Measurements from ENCODE around the gene MCF2L2. TPM values are rescaled to one million over a fixed set of nuclear protein-coding genes. Genes with fewer than 3 reads are reported as not detected.
A peak's percentile ranks its signal among the peaks of the same experiment; 100 is the strongest.
"Not testable (repeated sequence)": the region's sequence is repeated elsewhere in the genome, so short reads cannot be mapped to it uniquely, and the experiment has no call there.

MCF2L2 gene
- total and polyA plus RNA-seq, 3 donors from 2014 or later = 6.8 to 24.2 (median 14.6) TPM

DNA sequence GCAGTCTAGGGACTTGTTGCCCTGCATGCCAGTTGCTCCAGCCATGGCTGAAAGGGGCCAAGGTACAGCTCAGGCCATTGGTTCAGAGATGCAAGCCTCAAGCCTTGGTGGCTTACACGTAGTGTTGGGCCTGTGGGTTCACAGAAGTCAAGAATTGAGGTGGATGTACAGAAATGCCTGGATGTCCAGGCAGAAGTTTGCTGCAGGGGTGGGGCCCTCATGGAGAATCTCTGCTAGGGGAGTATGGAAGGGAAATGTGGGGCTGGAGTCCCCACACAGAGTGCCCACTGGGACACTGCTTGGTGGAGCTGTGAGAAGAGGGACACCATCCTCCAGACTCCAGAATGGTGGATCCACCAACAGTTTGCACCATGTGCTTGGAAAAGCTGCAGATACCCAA, 186.0 kb downstream of the MCF2L2 start:
- no peaks in the 10 kb centered on the region for H3K4me1 ChIP-seq
- no peak overlapping the region for H3K4me3 ChIP-seq
- no peaks in the 10 kb centered on the region for H3K27me3 ChIP-seq
- intact Hi-C loops (cut with DNase I; ENCODE audit: low total_unique reads) = no loop called here
- TF ChIP-seq POLR2A (IDR thresholded peaks at IDR 0.05) = no peak
- TF ChIP-seq, protein P1, sequence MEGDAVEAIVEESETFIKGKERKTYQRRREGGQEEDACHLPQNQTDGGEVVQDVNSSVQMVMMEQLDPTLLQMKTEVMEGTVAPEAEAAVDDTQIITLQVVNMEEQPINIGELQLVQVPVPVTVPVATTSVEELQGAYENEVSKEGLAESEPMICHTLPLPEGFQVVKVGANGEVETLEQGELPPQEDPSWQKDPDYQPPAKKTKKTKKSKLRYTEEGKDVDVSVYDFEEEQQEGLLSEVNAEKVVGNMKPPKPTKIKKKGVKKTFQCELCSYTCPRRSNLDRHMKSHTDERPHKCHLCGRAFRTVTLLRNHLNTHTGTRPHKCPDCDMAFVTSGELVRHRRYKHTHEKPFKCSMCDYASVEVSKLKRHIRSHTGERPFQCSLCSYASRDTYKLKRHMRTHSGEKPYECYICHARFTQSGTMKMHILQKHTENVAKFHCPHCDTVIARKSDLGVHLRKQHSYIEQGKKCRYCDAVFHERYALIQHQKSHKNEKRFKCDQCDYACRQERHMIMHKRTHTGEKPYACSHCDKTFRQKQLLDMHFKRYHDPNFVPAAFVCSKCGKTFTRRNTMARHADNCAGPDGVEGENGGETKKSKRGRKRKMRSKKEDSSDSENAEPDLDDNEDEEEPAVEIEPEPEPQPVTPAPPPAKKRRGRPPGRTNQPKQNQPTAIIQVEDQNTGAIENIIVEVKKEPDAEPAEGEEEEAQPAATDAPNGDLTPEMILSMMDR (IDR thresholded peaks at IDR 0.05) = no peak
- 88 to 100% methylated on average over 1 of the region's 1 CpG for WGBS, 2 donors
- no peaks in the 10 kb centered on the region for H3K9me3 ChIP-seq
- H3K27ac ChIP-seq = no peak overlapping the region
- no peak for DNase-seq
- H3K36me3 ChIP-seq (ENCODE audit: low read depth, missing control alignments) = no peaks in the 10 kb centered on the region

DNA sequence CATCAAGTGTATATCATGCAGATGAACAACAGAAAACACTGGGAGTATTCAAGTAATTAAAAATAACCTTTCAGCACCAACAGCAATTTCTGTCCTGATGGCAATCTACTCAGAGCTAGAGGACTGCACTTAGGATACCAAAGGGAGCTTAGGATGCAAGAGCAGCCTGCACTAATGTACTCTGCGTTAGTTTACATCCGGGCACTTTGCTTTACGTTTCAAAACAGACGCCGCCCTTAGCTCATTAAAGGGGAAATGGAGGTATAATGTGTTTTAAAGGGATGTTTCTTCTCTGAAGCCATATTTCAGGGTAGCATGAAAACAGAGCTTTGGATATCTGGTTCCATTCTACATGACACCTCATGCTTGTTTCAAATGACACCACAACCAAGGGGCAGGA, 189.4 kb downstream of the MCF2L2 start:
- intact Hi-C loops (cut with DNase I; ENCODE audit: low total_unique reads) = no loop called here
- no peak overlapping the region for H3K27ac ChIP-seq
- H3K4me3 ChIP-seq = peak overlapping the region in 1 of 2 donors; percentile 7
- H3K4me1 ChIP-seq = no peaks in the 10 kb centered on the region
- WGBS, 2 donors = 57 to 81% methylated on average over 5 of the region's 5 CpGs
- no peaks in the 10 kb centered on the region for H3K27me3 ChIP-seq
- H3K36me3 ChIP-seq (ENCODE audit: low read depth, missing control alignments) = no peaks in the 10 kb centered on the region
- H3K9me3 ChIP-seq = no peaks in the 10 kb centered on the region
- TF ChIP-seq, protein P1 (IDR thresholded peaks at IDR 0.05) = no peak
- TF ChIP-seq POLR2A (IDR thresholded peaks at IDR 0.05) = no peak
- peak; percentile 31 for DNase-seq

DNA sequence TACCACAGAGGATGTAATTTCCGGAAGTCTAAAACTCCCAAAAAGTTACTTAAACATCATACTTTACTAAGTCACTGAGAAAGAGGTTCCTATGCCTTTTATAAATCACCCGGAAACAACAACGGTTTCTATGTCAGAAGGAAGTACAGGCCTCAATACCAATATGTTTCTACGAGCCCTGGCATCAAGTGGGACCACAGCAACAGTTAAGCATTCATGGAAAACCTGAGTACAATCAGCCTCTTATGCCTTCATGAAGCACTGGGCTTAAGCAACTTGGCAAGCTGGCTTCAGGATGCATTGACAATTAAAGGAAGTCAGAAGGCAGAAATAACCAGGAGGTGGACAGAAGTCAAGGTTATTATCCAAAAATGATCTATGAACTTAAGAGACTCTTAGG, 194.5 kb downstream of the MCF2L2 start:
- DNase-seq = no peak
- H3K27me3 ChIP-seq = no peaks in the 10 kb centered on the region
- WGBS, 2 donors = 74 to 78% methylated on average over 4 of the region's 4 CpGs
- no peaks in the 10 kb centered on the region for H3K36me3 ChIP-seq (ENCODE audit: low read depth, missing control alignments)
- no peak overlapping the region for H3K4me3 ChIP-seq
- no peak overlapping the region for H3K27ac ChIP-seq
- no peaks in the 10 kb centered on the region for H3K4me1 ChIP-seq
- intact Hi-C loops (cut with DNase I; ENCODE audit: low total_unique reads) = no loop called here
- TF ChIP-seq, protein P1 (IDR thresholded peaks at IDR 0.05) = no peak
- TF ChIP-seq POLR2A (IDR thresholded peaks at IDR 0.05) = no peak
- no peaks in the 10 kb centered on the region for H3K9me3 ChIP-seq

DNA sequence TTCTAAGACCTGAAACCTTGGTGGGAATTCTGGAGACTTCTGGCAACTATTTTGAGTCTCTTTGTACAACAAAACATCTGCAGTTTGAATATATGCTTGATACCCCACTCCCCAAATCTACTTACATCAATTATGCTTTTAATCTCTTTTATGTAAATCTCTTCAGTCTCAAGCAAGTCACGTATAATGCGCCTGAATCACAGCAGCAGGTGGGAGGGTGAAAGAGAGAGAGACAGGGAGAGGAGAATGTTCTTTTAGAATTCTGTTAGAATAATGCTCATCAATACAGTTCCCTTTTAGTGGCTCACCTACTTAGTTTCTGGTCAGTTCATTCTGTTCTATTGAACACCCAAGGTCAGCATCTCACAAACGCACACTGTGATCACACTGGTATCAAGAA, 197.6 kb downstream of the MCF2L2 start:
- H3K27me3 ChIP-seq = no peaks in the 10 kb centered on the region
- no peak overlapping the region for H3K27ac ChIP-seq
- H3K4me1 ChIP-seq = no peaks in the 10 kb centered on the region
- intact Hi-C loops (cut with DNase I; ENCODE audit: low total_unique reads) = no loop called here
- H3K4me3 ChIP-seq = no peak overlapping the region
- TF ChIP-seq POLR2A (IDR thresholded peaks at IDR 0.05) = no peak
- TF ChIP-seq, protein P1 (IDR thresholded peaks at IDR 0.05) = no peak
- 75 to 78% methylated on average over 3 of the region's 3 CpGs for WGBS, 2 donors
- H3K36me3 ChIP-seq (ENCODE audit: low read depth, missing control alignments) = no peaks in the 10 kb centered on the region
- H3K9me3 ChIP-seq = no peaks in the 10 kb centered on the region
- DNase-seq = no peak

DNA sequence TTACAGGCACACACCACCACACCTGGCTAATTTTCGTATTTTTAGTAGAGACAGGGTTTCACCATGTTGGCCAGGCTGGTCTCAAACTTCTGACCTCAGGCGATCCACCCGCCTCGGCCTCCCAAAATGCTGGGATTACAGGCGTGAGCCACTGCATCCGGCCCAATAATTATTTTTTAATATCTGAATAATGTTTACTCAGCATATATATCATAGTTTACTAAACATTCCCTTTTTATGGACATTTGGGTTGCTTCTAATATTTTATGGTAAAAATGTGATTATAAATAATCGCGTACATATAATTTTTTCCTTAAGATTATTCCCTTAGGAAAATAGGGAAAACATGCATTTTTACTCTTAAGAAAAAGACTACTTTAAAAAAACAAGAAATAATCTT, 198.2 kb downstream of the MCF2L2 start:
- H3K4me3 ChIP-seq; H3K36me3 ChIP-seq (ENCODE audit: low read depth, missing control alignments); H3K27ac ChIP-seq; DNase-seq; H3K27me3 ChIP-seq; intact Hi-C loops (cut with DNase I; ENCODE audit: low total_unique reads); H3K9me3 ChIP-seq; H3K4me1 ChIP-seq: not testable (repeated sequence)
- WGBS, 2 donors = 88 to 91% methylated on average over 8 of the region's 8 CpGs
